AG20443 (cell line): Measurements from ENCODE around the gene ORM2.
"Not testable (repeated sequence)": the region's sequence is repeated elsewhere in the genome, so short reads cannot be mapped to it uniquely, and the experiment has no call there.

ENCODE experiments used
- DNase-seq: peaks from one replicate; pipeline ENCODE4 v3.0.0; 2012; ENCODE audit warnings: low spot score, mixed read lengths

ORM2 gene

DNA sequence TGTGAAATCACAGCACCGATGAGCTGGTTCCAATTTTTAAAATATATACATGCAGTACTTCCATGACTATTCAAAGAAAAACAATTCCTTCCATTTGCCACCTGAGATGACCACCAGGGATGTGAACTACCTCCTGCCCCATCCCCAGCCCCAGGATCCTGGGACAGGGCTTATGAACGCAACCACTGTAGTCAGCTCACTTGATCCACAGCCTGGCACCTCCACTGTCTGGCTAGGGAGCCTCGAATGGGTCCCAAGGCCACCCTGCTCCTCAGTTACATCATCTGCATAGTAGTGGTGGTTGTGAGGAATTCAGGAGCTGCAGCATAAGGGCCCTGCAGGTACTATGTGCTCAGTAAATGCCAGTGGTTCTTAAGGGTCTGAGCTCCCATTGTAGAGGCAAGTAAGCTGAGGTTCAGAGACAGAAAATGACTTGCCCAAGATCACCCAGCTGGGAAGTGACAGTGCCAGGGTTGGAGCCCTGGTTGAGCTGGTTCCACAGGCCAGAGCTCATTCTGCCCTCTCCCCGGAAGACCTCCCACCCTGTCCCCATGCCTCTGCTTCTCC is 2.9 kb downstream of the ORM2 start:
- not testable (repeated sequence) for DNase-seq

- DNase-seq = not testable (repeated sequence)
These were observed 4.0 kb downstream of the ORM2 start for GRCh38 chr9:114333718-114334117.

GRCh38 chr9:114334490-114334889 is 4.8 kb downstream of the ORM2 start:
- DNase-seq = no peak

GRCh38 chr9:114335745-114336144 is 6.1 kb downstream of the ORM2 start:
- DNase-seq = no peak

GRCh38 chr9:114336157-114336556 is 6.5 kb downstream of the ORM2 start:
- DNase-seq = no peak

DNA sequence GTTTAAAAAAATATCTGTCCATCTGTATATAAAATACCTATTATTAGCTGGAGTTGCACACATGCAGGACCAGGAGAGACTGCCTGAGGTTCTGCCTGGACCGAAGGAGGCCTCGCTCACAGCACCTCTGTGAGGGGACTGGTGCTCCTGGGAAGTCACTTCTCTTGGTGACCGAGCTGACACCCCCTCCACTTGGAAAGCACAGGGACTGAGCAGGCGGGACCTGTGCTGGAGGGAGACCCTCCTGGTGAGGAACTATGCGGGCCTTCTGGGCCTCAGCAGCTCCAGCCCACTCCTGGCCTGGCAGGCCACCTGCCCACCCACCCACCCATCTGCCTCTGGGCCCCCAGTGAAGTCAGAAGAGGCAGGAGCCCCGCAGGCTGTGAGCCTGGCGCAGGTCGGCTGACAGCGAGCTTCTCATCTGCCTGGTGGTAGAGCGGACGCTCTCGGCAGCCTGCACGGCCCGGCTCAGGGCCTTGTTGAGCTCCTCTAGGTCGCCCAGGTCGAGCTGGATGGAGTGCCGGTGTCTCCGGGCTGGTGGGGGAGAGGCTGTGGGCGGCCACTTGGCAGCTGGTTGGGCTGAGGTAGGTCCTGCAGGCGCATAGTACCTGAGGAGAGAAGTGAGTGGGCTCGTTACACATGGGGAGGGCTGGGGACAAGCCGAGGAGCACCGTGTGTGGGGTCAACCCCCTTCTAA is 7.2 kb downstream of the ORM2 start:
- no peak for DNase-seq

DNA sequence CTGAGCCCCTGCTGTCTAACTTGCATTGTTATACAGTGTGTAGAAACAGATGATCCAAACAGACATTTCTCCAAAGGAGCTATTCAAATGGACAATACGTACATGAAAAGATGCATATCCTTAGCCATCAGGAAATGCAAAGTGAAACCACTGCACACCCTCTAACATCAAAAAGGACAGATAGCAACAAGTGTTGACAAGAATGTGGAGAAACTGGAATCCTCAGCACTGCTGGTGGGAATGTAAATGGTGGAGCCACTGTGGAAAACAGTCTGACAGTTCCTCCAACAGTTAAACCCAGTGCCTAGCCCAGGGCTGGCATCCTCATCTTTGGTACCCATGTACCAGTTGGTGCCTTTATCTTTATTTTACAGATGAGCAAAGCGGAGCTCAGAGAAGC is 8.5 kb downstream of the ORM2 start:
- DNase-seq = no peak

- DNase-seq = peak; percentile 85
These were observed 9.7 kb downstream of the ORM2 start for GRCh38 chr9:114339130-114339908.

DNA sequence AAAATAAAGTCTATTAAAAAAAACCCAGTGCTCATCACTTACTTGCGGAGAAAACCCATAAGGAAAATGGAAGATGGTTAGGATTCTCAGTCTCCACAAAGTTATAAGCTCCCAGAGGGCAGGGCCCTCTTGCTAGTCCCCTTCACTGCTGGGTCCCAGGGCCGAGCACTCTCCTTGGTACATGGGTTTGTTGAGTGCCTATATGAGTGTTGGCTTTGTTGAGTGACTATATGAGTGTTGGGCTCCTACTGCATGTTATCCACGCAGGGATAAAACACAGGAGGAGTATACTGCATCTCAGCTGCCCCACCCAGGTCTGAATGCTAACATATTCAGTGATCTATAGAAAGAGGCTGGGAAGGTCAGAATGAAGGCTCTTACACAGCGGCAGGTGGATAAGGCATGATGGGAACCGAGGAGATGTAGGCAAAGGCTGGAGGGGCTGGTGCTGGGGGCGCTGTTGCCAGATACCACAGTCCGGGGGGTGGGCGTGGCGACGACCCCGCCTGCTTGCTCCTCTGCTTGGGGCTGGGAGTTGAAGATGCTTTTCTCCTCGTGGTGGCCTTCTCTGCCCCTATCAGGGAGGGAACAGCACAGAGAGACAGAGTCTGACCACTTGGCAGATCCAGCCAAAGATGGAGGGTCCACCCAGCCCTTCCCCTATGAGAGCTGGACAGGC is 11.6 kb downstream of the ORM2 start:
- no peak for DNase-seq

DNA sequence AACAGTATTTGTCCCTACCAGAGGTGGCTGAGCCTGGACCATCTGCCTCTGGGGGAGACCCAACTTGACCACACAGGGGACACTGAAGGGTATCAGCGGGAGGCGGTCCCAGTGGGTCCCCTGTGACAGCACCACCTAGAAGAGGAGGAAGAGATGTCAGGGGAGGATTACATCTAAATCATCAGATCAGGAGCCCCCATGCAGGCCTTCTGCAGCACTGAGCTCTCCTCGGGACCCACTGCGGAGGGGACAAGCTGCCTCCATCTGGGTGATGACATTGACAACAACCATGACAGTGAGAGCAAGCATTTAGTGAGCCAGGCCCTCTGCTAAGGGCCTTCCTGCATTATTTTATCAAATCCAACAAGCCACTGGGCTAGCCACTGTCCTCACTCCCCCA is 12.3 kb downstream of the ORM2 start:
- no peak for DNase-seq

DNA sequence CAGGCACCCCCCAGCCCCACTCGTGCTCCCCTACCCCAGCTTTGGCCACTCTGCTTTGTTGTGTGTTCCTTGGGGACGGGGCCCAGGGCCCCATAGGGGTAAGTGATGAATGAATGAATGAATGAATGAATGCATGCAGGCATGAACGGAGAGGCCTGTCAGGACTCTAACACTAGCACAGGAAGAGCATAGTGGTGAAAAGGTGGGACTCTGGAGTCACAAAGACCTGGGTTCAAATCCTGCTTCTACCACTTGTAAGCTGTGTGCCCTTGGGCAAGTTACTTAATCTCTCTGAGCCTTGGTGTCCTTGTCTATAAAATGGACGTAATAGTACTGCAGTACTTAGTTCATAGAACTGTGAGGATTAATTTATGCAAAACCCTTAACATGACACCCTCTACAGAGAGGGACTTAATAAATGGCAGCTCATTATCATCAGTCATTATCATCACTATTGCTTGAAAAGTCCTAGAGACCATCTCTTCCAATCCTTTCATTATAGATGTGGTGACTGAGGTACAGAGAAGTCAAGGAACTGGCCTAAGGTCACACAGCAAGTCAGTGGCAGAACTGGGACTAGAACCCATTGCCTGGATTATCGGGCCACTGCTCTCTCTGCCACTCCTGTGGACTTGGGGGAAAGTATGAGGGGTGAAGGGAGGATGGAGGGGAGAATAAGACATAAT is 13.2 kb downstream of the ORM2 start:
- no peak for DNase-seq

GRCh38 chr9:114343471-114344187 is 14.0 kb downstream of the ORM2 start:
- no peak for DNase-seq

GRCh38 chr9:114344188-114344566 is 14.5 kb downstream of the ORM2 start:
- no peak for DNase-seq

DNA sequence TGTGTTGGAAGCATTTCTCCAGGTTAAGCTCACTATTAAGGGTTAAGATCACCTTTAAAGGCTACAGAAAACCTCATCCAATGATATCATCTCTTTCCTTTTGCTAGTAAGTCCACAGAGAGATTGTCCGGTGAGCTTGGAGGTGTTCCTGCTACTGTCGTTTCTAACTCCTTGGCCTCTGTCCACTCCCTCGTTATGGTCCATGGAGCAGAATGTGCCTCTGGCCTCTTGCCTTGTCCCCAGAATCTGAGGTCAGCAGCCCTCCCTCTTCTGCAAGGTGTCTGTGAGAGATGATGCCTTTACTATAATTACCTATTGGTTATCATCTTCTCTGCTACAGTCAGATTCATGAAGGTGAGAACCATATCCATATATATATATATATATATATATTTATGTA is 15.0 kb downstream of the ORM2 start:
- no peak for DNase-seq

DNA sequence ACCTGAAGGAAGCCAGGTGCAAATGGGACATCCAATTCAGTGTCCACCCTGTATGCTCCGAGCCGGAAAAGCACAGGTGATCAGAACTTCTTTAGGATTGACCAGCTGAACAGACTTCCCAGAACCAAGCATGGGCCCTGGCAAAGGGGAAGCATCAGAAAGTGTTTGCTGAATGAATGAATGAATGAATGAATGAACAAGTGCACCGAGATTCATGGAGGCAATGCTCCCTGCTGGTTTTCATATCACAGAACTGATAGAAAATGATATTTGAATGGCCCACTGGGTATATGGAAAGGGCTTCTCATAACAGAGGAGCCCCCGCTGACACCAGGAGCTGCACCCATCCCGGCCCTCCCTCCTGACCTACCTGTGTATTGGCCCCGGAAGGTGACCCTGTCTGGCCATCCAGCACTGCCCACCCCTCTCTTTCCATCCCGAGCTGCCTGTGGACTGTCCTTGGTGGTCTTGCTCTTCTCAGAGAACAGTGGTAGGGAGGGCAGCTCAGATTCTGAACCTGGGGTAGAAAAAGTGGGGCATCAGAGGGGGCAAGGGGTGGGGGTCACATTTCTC is 15.9 kb downstream of the ORM2 start:
- DNase-seq = no peak

GRCh38 chr9:114346146-114346545 is 16.5 kb downstream of the ORM2 start:
- DNase-seq = no peak

- DNase-seq = no peak
These were observed 18.0 kb downstream of the ORM2 start for GRCh38 chr9:114347675-114348074.

GRCh38 chr9:114348261-114348905 is 18.7 kb downstream of the ORM2 start:
- no peak for DNase-seq

- DNase-seq = peak; percentile 94
These were observed 19.3 kb downstream of the ORM2 start for GRCh38 chr9:114348906-114349482.
